GM21723 (cell line): ENCODE measurements around the gene NSG1.
"Not testable (repeated sequence)": the region's sequence is repeated elsewhere in the genome, so short reads cannot be mapped to it uniquely, and the experiment has no call there.

Source experiments
- ATAC-seq: cut with Tn5 transposase; IDR thresholded peaks from one replicate; pipeline ENCODE4 v1.9.1; 2021; ENCODE audit warnings: mild to moderate bottlenecking, moderate library complexity; ENCODE audit not compliant: unreplicated experiment

The NSG1 gene

GRCh38 chr4:4415107-4415805 is 28.4 kb downstream of the NSG1 start:
- no peak for ATAC-seq

- ATAC-seq: no peak
Measured at GRCh38 chr4:4415806-4416805, 29.2 kb downstream of the NSG1 start.

- no peak for ATAC-seq
Measured at GRCh38 chr4:4416981-4417380, 30.1 kb downstream of the NSG1 start.

- ATAC-seq: no peak
Measured at GRCh38 chr4:4417886-4418285, 31.0 kb downstream of the NSG1 start.

- no peak for ATAC-seq
Measured at GRCh38 chr4:4418676-4419390, 31.9 kb downstream of the NSG1 start.

GRCh38 chr4:4419896-4420295 is 33.0 kb downstream of the NSG1 start:
- ATAC-seq: no peak

- no peak for ATAC-seq
Measured at GRCh38 chr4:4420421-4420820, 33.5 kb downstream of the NSG1 start.

- ATAC-seq: no peak
Measured at GRCh38 chr4:4421356-4421755, 34.5 kb downstream of the NSG1 start.

- not testable (repeated sequence) for ATAC-seq
Measured at GRCh38 chr4:4422117-4422516, 35.2 kb downstream of the NSG1 start.

- ATAC-seq: no peak
Measured at GRCh38 chr4:4422856-4423499, 36.1 kb downstream of the NSG1 start.

GRCh38 chr4:4423706-4424498 is 37.0 kb downstream of the NSG1 start:
- ATAC-seq: no peak

GRCh38 chr4:4424499-4425115 is 37.7 kb downstream of the NSG1 start:
- no peak for ATAC-seq

- no peak for ATAC-seq
Measured at GRCh38 chr4:4425119-4425690, 38.3 kb downstream of the NSG1 start.

- ATAC-seq: no peak
Measured at GRCh38 chr4:4425696-4426095, 38.8 kb downstream of the NSG1 start.

GRCh38 chr4:4426511-4427120 is 39.7 kb downstream of the NSG1 start:
- no peak for ATAC-seq

GRCh38 chr4:4427121-4427870 is 40.4 kb downstream of the NSG1 start:
- no peak for ATAC-seq

- no peak for ATAC-seq
Measured at GRCh38 chr4:4427886-4428285, 41.0 kb downstream of the NSG1 start.
